GM18951 (cell line): ENCODE data around the gene TXN2.

Experiments used
- POLR2A ChIP-seq: IDR thresholded peaks from 4 replicates; pipeline ENCODE4 v1.6.1; 2011; ENCODE audit warnings: mild to moderate bottlenecking; ENCODE audit not compliant: insufficient read length, insufficient read depth; ENCODE audit errors: extremely low read depth
- in situ Hi-C: fragments of 300-500 bp; cut with MboI; formaldehyde crosslinking; loops from one replicate; pipeline ENCODE4 v1.12.0; 2022; ENCODE audit warnings: low sequenced_read_pairs, mixed read lengths, inconsistent platforms; ENCODE audit not compliant: unreplicated experiment

The TXN2 gene

GRCh38 chr22:36506637-36507517 lies 25.4 kb upstream of the TXN2 start, which contains the start of gene FOXRED2:
TSS of gene FOXRED2 (minus strand) at chr22:36507040. CDS start at chr22:36506422, 618 bp downstream.
- in situ Hi-C loops = no loop called here
- peak; percentile 94 for TF ChIP-seq POLR2A

GRCh38 chr22:36505998-36506635 lies 24.7 kb upstream of the TXN2 start:
- TF ChIP-seq POLR2A = no peak
- in situ Hi-C loops = no loop called here

GRCh38 chr22:36497910-36498665 lies 16.6 kb upstream of the TXN2 start:
- no peak for TF ChIP-seq POLR2A
- in situ Hi-C loops = no loop called here

- peak; percentile 38 for TF ChIP-seq POLR2A
- in situ Hi-C loops = no loop called here
Observed at GRCh38 chr22:36493690-36494110, 12.3 kb upstream of the TXN2 start.

GRCh38 chr22:36492109-36492508 lies 10.7 kb upstream of the TXN2 start:
- TF ChIP-seq POLR2A = no peak
- in situ Hi-C loops = no loop called here

DNA sequence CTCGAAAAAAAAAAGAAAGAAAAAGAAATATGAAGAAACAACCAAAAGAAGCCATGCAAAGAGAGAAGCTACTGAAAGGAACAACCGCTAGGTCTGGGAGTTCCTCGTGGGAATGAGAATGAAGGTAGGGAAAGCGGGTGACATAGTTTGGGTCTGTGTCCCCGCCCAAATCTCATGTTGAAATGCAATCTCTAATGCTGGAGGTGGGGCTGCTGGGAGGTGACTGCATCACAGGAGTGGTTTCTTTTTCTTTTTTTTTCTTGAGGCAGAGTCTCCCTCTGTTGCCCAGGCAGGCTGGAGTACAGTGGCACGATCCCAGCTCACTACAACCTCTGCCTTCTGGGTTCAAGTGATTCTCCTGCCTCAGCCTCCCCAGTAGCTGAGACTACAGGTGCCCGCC lies 9.7 kb upstream of the TXN2 start:
- TF ChIP-seq POLR2A = no peak
- in situ Hi-C loops = no loop called here

DNA sequence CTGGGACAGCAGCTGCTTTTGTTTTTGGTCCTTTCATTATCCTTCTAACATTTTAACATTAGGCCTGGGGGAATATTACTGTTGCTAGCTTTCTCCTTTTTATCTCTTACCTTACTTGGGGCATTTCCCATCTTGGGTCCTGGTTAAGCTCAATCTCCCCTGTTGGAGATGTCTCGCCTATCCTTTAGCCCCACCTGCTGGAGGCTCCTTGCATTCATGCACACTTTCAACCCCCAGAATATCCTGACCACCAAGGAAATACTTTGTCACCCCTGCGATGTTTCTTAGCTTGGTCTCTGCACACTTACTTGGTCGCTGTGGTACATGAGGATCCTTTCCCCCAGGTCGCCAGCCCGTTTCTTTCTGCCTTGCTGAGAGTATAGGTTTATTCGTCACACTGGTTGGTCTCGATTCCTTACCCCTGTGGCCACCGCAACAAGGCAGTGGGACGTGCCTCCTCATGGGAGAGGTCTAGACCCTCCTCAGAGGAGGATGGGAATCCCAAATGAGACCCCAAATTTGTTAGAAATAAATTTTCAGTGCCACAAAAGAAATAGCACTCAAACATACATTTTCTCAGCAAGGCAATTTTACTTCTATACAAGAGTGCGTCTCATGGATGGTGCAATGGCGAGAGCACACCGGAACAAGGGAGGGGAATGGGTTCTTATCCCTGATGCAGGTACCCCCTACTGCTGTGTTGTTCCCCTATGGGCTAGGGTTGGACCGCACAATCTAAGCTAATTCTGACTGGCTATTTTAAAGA lies 5.4 kb upstream of the TXN2 start:
- in situ Hi-C loops = no loop called here

DNA sequence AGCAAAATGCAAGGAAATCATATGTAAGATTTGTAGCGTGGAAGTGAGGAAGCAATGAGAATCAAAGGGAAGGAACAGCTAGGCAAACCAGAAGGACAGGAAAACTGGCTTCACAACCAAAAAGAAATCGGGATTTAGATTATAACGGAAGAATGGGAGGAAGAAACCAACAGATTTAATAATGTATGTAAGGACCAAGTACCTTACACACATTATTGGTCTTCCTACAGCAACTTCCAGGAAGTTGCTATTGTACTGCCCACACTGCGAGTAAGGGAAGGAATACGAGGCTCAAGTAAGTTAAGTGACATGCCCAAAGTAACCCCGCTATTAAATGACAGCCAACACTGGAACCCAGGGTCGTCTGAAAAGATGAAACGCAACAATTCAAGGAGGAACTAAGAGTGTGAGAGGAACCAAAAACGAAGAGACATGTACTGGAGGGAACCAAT lies 473 bp downstream of the TXN2 start:
- no peak for TF ChIP-seq POLR2A
- in situ Hi-C loops = no loop called here

More for the DNA sequence above, 5.4 kb upstream of the TXN2 start:
- no peak for TF ChIP-seq POLR2A

DNA sequence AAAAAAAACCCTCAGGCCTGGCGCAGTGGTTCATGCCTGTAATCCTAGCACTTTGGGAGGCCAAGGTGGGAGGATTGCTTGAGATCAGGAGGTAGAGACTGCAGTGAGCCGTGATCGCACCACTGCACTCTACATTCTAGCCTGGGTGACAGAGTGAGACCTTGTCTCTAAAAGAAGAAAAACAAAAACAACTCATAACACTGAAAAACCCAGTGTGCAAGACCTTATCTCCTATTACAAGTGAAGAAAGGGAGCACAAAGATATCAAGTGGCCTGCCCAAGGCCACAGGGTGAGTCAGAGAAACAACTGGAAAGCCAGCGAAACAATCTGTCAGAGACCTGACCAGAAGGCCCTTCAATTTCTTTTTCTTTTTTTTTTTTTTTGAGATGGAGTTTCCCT lies 2.5 kb downstream of the TXN2 start:
- in situ Hi-C loops = no loop called here
- TF ChIP-seq POLR2A = no peak

GRCh38 chr22:36475341-36475740 lies 6.1 kb downstream of the TXN2 start:
- in situ Hi-C loops = no loop called here
- TF ChIP-seq POLR2A = no peak

DNA sequence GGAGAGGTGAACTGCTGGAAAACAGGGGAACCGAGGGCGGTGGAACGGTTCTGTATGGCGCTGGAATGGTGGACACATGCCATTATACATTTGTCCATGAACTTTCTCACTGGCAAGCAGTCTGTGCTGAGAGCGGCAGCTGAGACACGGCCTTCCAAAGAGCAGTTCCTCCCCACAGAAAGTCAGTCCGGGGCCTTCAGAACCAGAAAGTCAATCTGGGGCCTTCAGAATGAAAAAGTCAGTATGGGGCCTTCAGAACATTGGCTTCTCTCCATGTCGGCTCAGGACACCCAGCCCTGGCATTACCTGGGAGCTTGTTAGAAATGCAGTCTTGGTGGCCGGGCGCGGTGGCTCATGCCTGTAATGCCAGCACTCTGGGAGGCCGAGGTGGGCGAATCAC lies 8.8 kb downstream of the TXN2 start:
- in situ Hi-C loops = no loop called here

GRCh38 chr22:36471341-36471821 lies 10.1 kb downstream of the TXN2 start:
- no peak for TF ChIP-seq POLR2A
- in situ Hi-C loops = no loop called here

More for the DNA sequence above, 8.8 kb downstream of the TXN2 start:
- TF ChIP-seq POLR2A = no peak
